GM12801 (cell line): ENCODE measurements around the gene NNAT.

Experiments
- CTCF ChIP-seq: IDR thresholded peaks from one replicate; pipeline ENCODE4 v1.5.1; 2011; ENCODE audit warnings: control low read depth; ENCODE audit not compliant: insufficient read length; ENCODE audit errors: extremely low read depth

The NNAT gene

GRCh38 chr20:37523012-37523391, 2.0 kb downstream of the NNAT start:
- no peak for TF ChIP-seq CTCF

- no peak for TF ChIP-seq CTCF
Measured at GRCh38 chr20:37523911-37524700, 3.1 kb downstream of the NNAT start.

- no peak for TF ChIP-seq CTCF
Measured at GRCh38 chr20:37524859-37525708, 4.0 kb downstream of the NNAT start.

GRCh38 chr20:37525810-37526209, 4.8 kb downstream of the NNAT start:
- TF ChIP-seq CTCF: no peak

- TF ChIP-seq CTCF: no peak
Measured at GRCh38 chr20:37526238-37526838, 5.3 kb downstream of the NNAT start.

GRCh38 chr20:37526839-37527637, 6.0 kb downstream of the NNAT start:
- no peak for TF ChIP-seq CTCF
